ENCODE results near the gene RFNG. TPM values are rescaled to one million over a fixed set of nuclear protein-coding genes. Genes with fewer than 3 reads are reported as not detected.

RFNG gene
- 12.9 and 14.3 TPM in 2 replicates for total RNA-seq (2014; rRNA removed; shearing (Covaris generic))

GRCh38 chr17:82051776-82052637, at the start of gene RFNG, which contains the start of gene GPS1:
Gene RFNG (minus strand): TSS chr17:82051811. CDS start chr17:82051766, 45 bp downstream.
Gene GPS1 (plus strand): TSS chr17:82051898. CDS start chr17:82051932, 34 bp downstream.
- DNase-seq (ENCODE audit: low read depth) = peak; percentile 52

- no peak for DNase-seq (ENCODE audit: low read depth)
Measured at GRCh38 chr17:82101301-82101715, 49.7 kb upstream of the RFNG start.

- no peak for DNase-seq (ENCODE audit: low read depth)
Measured at GRCh38 chr17:82100502-82101298, 49.1 kb upstream of the RFNG start.

GRCh38 chr17:82098939-82099763, 47.5 kb upstream of the RFNG start:
- DNase-seq (ENCODE audit: low read depth) = no peak

GRCh38 chr17:82098169-82098938, 46.7 kb upstream of the RFNG start, which contains the start of gene FASN:
Gene FASN (minus strand): TSS chr17:82098236. CDS start chr17:82096445, 1,791 bp downstream.
- DNase-seq (ENCODE audit: low read depth) = peak; percentile 92

GRCh38 chr17:82097919-82098168, 46.2 kb upstream of the RFNG start:
- no peak for DNase-seq (ENCODE audit: low read depth)

GRCh38 chr17:82097184-82097918, 45.7 kb upstream of the RFNG start:
- DNase-seq (ENCODE audit: low read depth) = peak; percentile 56

- DNase-seq (ENCODE audit: low read depth) = no peak
Measured at GRCh38 chr17:82096709-82097183, 45.1 kb upstream of the RFNG start.

GRCh38 chr17:82095777-82096708, 44.4 kb upstream of the RFNG start:
- no peak for DNase-seq (ENCODE audit: low read depth)

GRCh38 chr17:82094931-82095776, 43.5 kb upstream of the RFNG start:
- no peak for DNase-seq (ENCODE audit: low read depth)

GRCh38 chr17:82092995-82093751, 41.6 kb upstream of the RFNG start:
- no peak for DNase-seq (ENCODE audit: low read depth)

GRCh38 chr17:82092628-82092994, 41.0 kb upstream of the RFNG start:
- DNase-seq (ENCODE audit: low read depth) = no peak

GRCh38 chr17:82092094-82092586, 40.5 kb upstream of the RFNG start:
- DNase-seq (ENCODE audit: low read depth) = no peak

- no peak for DNase-seq (ENCODE audit: low read depth)
Measured at GRCh38 chr17:82091264-82092066, 39.9 kb upstream of the RFNG start.

GRCh38 chr17:82090549-82091263, 39.1 kb upstream of the RFNG start:
- no peak for DNase-seq (ENCODE audit: low read depth)
